Occipital lobe (tissue), 2 donors: Measurements from ENCODE around the gene NEDD4. TPM values are rescaled to one million over a fixed set of nuclear protein-coding genes. Genes with fewer than 3 reads are reported as not detected.
"Not testable (repeated sequence)": the region's sequence is repeated elsewhere in the genome, so short reads cannot be mapped to it uniquely, and the experiment has no call there.

ENCODE experiments used
- DNase-seq: peaks from one replicate; lab custom pipeline; 2025; lab: John Stamatoyannopoulos, UW
- total RNA-seq: library from RNA; depleted of rRNA; stranded (reverse); fragments of >200 nt; gene quantifications from one replicate; pipeline ENCODE4 v1.2.3, GENCODE V29; 2014

Gene NEDD4
- 7.2 TPM for total RNA-seq

- peak; percentile 82 for DNase-seq
Measured at GRCh38 chr15:55993111-55993803, at the start of gene NEDD4. NEDD4 (minus strand) TSS chr15:55993612; CDS start chr15:55993555, 57 bp downstream.

DNA sequence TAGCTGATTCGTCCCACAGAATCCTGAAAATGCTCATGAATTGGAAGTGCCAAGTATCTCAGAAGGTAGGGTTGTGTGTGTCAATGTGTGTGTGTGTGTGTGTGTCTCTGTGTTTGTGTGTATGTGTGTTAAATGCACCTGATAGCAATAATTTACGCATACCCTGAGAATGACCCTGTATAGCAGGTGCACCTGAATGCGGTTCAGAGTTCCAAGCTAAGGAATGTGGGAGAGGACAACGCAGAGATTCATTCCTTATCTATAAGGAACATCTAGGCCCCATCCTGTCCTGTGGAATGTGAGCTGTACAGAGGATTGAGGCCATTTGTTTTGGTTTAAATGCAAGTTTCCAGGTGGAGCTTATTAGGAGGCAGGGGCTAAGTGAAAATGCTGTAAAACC is 49.1 kb upstream of the NEDD4 start:
- no peak for DNase-seq

GRCh38 chr15:56042031-56042430 is 48.6 kb upstream of the NEDD4 start:
- DNase-seq: no peak

DNA sequence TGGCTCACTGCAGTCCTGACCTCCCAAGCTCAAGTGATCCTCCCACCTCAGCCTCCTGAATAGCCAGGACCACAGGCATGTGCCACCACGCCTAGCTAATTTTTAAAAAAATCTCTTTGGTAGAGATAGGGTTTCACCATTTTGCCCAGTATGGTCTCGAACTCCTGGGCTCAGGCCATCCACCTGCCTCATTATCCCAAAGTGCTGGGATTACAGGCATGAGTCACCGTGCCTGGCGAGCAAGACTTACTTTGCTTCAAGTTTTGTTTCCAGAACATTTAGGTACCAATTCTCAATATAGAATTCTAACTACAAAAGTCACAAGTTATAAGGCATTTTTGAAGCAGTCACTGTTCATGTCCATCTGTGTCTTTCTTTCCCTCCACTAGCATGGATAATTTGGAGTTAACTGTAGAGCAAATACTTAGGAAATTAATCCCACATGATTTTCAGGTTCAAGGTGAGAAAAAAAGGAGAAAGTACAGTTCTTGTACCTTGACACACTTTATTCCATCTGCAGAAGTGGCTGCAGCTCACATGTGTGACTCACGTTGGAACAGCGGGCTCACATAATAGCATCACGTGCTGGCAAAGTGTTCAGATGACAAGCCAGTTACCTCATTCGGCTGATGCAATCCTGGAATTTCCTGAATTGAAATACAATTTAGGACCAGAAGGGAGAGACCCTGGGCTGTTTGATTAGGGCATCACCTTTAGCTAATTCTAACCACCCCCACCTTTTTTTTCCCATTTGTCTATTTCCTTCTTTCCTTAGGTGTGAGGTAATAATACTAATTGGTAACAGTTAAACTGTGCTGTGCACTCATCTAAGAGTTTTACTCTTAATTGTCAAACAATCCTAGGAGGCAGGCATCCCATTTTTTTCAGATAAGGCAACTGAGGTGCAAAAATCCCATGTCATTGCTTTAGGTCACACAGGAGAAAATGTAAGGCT is 46.9 kb upstream of the NEDD4 start:
- no peak for DNase-seq

DNA sequence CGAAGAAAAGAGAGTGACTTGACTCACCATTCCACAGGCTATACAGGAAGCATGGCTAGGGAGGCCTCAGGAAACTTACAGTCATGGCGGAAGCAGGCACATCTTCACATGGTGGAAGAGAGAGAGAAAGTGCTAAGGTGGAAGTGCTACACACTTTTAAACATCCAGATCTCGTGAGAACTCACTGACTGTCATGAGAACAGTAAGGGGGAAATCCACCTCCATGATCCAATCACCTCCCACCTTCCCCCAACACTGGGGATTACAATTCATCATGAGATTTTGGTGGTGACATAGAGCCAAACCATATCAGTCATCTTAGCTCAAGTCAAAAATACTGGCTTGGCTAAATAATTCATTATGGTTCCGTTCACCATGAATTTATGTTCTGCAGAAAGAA is 45.3 kb upstream of the NEDD4 start:
- DNase-seq: no peak

DNA sequence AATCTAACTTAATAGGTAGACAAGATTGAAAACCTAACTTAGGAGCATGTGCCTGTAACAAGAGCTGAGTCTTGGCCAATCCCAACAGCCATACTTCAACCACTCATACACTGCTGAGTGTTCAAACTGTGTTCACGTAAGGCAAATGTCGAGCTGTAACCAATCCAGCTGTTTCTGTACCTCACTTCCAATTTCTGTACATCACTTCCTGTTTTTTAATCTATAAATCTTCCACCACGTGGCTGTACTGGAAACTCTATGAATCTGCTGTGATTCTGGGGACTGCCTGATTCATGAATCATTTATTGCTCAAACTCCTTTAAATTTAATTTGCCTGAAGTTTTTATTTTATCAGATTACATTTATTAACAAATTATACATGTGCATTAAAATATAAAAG is 44.6 kb upstream of the NEDD4 start:
- DNase-seq: no peak

GRCh38 chr15:56036546-56037067 is 43.2 kb upstream of the NEDD4 start:
- DNase-seq: no peak

DNA sequence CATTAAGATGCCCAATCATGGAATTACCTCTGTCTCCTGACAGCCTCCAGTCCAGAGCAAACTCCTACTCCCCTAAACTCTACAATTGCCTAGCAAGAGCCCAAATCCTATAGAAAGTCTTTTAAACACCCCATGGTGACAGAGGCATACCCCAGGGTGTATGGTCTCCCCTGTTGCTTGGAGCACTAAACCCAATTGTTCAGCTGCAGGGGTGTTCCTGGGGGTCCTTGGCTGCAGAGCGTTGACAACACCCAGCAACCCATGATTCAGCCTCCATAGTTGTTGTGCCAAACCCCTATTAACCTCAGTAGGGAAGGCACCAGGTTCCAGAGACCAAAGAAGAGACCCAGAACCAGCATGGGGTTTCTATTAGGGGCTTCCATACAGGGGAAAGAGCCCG is 41.8 kb upstream of the NEDD4 start:
- no peak for DNase-seq

- no peak for DNase-seq
Measured at GRCh38 chr15:56034514-56034913, 41.1 kb upstream of the NEDD4 start.

- DNase-seq: no peak
Measured at GRCh38 chr15:56032373-56032772, 39.0 kb upstream of the NEDD4 start.

DNA sequence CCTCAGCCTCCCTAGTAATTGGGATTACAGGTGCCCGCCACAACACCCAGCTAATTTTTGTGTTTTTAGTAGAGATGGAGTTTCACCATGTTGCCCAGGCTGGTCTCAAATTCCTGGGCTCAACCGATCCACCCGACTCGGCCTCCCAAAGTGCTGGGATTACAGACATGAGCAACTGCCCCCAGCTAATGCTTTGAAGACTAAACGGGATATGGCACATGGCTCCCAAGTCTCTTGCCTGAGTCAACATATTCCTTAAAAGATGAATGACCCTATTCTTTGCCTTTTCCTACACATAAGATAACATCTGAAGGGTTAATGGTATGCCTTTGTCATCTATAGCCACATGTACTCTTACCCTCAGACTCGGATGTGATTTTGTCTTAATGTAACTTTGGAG is 38.4 kb upstream of the NEDD4 start:
- no peak for DNase-seq

- no peak for DNase-seq
Measured at GRCh38 chr15:56031402-56031801, 38.0 kb upstream of the NEDD4 start.

DNA sequence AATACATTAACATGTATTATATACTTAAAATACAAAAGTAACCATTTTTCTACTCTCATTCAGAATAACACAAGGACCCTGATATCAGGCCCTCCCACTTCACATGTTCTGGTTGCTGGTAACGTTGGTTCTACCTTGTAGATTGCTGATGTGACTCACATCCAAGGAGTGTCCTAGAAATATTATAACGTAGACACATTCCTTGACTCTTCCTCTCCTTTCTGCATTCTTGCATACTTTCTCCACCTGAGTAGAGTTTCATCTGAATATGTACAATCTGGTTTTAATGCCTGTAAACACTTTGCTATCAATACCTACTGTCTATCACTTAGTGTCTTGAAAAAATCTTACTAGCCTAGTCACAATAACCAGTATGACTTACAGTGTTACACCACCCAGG is 35.0 kb upstream of the NEDD4 start:
- no peak for DNase-seq

- DNase-seq: not testable (repeated sequence)
Measured at GRCh38 chr15:56023160-56023559, 29.7 kb upstream of the NEDD4 start.

GRCh38 chr15:56019819-56020486 is 26.5 kb upstream of the NEDD4 start:
- DNase-seq: no peak

- no peak for DNase-seq
Measured at GRCh38 chr15:56019060-56019793, 25.8 kb upstream of the NEDD4 start.

DNA sequence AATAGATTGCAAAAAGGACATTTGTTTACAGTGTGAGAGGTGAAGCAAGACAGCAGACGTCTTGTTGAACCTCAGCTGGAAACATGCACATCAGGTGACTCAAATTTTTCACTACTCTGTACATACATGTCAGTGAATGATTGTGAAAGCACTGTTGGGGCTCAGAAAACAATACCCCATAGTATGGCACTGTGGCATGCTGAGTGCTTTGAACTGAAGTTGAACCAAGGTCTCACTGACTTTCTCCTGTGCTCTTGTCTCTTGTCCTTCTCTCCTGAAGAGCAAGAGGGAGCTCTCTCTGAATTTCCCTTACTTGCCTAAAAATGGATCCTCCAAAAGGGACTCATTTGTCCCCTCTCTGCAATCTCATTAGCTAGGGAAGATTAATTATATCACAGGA is 24.5 kb upstream of the NEDD4 start:
- no peak for DNase-seq

DNA sequence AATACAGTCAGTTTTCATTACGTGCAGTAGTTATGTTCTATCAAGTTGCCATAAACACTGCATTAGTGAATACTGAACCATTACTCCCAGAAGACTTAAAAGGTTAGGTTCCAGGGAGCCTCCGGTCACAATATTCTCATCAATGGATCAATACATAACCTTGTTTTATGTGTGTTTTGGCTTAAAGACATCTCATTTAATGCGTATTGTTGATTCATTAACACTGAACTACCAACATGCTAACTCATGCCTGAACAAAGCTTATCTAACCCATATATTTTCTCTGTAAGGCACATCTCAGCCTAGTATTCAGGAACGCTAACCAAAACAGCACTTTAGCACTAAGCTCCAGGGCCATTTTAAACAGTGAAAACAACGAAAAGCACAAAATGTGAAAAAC is 24.1 kb upstream of the NEDD4 start:
- DNase-seq: no peak

GRCh38 chr15:56016281-56016680 is 22.9 kb upstream of the NEDD4 start:
- DNase-seq: no peak

GRCh38 chr15:56014677-56015076 is 21.3 kb upstream of the NEDD4 start:
- no peak for DNase-seq

- DNase-seq: peak; percentile 23
Measured at GRCh38 chr15:56007053-56007452, 13.6 kb upstream of the NEDD4 start.
